Calu3 (cell line): ENCODE data around the gene WWOX. TPM values are rescaled to one million over a fixed set of nuclear protein-coding genes. Genes with fewer than 3 reads are reported as not detected.
A peak's percentile ranks its signal among the peaks of the same experiment; 100 is the strongest.

ENCODE experiments used
- BruUV-seq: library from RNA; stranded (reverse); fragments of 400-500 nt; replicated peaks from 2 replicates; lab custom pipeline; 2021; lab: Mats Ljungman, UMichigan
- CTCF ChIA-PET: fragments of 300-600 bp; sonication (Branson Sonifier 250); formaldehyde crosslinking; loops from one replicate; lab custom pipeline; 2022; ENCODE audit warnings: antibody characterized with exemption; lab: Charles Lee
- DNase-seq: peaks from one replicate; pipeline ENCODE4 v3.0.0; 2022
- H3K27ac Mint-ChIP-seq: one replicate; pipeline ENCODE4 v1.8.0; 2022; ENCODE audit warnings: mixed read lengths; ENCODE audit not compliant: unreplicated experiment
- H3K27me3 Mint-ChIP-seq: one replicate; pipeline ENCODE4 v1.8.0; 2022; ENCODE audit warnings: mixed read lengths; ENCODE audit not compliant: unreplicated experiment
- H3K36me3 Mint-ChIP-seq: one replicate; pipeline ENCODE4 v1.8.0; 2022; ENCODE audit warnings: mild to moderate bottlenecking, moderate library complexity, mixed read lengths; ENCODE audit not compliant: insufficient read depth, unreplicated experiment
- H3K4me1 Mint-ChIP-seq: one replicate; pipeline ENCODE4 v1.8.0; 2022; ENCODE audit warnings: mild to moderate bottlenecking, low read depth, mixed read lengths; ENCODE audit not compliant: unreplicated experiment
- H3K4me3 Mint-ChIP-seq: one replicate; pipeline ENCODE4 v1.8.0; 2022; ENCODE audit warnings: mild to moderate bottlenecking, low read depth, moderate library complexity, mixed read lengths; ENCODE audit not compliant: unreplicated experiment
- H3K9me3 Mint-ChIP-seq: one replicate; pipeline ENCODE4 v1.8.0; 2022; ENCODE audit warnings: low read depth, mixed read lengths; ENCODE audit not compliant: unreplicated experiment
- intact Hi-C: fragments of 100-400 bp; cut with micrococcal nuclease; formaldehyde crosslinking; loops from one replicate; pipeline ENCODE4 v1.10.0; 2022; ENCODE audit not compliant: unreplicated experiment
- total RNA-seq: library from RNA; stranded (reverse); gene quantifications from 2 replicates; pipeline ENCODE4 v1.2.3, GENCODE V29; 2022
- TF ChIP-seq, protein P1 (sequence below): fragments of 200-600 bp; IDR thresholded peaks from one replicate; pipeline ENCODE4 v1.8.0; 2022; ENCODE audit warnings: antibody characterized with exemption; ENCODE audit not compliant: unreplicated experiment

WWOX gene
- total RNA-seq, 1 experiment from 2014 or later, result 33.5 TPM

DNA sequence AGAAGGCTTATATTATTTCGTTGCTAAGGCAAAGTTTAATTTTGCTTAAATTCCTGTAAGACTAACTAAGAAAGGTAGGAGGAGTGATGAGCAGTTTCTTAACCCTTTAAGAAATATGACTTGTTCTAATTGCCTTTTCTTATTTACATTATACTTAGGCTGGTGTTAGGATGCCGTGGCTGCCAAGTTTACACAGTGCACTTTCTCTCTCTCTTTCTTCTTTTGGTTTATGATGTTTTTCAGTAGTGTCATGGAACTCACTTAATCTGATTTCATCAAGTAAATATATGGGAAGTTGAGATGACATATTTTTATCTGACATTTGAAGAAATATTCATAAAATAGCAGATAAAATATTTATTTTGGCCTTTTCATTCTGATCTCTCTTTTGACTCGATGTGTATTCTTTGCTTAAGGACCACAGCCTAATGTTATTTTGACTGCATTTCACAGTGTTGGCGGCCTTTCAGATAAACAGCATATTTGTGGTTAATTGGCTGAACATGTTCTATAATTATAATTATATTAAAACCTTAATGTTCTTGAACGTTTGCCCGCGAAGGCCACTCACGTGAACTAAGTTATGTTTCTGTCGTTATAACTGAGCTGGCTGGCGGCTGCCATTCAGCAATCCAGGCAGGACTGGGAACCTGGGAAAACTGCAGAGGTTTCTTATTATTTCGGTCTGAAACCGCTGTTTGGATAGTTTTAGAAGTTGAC, 191.6 kb downstream of the WWOX start:
- no peak overlapping the region for H3K4me3 Mint-ChIP-seq
- H3K9me3 Mint-ChIP-seq, result peaks cover 2% of the 10 kb centered on the region
- no peak overlapping the region for H3K27ac Mint-ChIP-seq
- peaks cover 27% of the 10 kb centered on the region for H3K4me1 Mint-ChIP-seq
- CTCF ChIA-PET, result no interaction called here
- DNase-seq, result no peak
- TF ChIP-seq, protein P1, sequence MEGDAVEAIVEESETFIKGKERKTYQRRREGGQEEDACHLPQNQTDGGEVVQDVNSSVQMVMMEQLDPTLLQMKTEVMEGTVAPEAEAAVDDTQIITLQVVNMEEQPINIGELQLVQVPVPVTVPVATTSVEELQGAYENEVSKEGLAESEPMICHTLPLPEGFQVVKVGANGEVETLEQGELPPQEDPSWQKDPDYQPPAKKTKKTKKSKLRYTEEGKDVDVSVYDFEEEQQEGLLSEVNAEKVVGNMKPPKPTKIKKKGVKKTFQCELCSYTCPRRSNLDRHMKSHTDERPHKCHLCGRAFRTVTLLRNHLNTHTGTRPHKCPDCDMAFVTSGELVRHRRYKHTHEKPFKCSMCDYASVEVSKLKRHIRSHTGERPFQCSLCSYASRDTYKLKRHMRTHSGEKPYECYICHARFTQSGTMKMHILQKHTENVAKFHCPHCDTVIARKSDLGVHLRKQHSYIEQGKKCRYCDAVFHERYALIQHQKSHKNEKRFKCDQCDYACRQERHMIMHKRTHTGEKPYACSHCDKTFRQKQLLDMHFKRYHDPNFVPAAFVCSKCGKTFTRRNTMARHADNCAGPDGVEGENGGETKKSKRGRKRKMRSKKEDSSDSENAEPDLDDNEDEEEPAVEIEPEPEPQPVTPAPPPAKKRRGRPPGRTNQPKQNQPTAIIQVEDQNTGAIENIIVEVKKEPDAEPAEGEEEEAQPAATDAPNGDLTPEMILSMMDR, result no peak
- H3K27me3 Mint-ChIP-seq, result no peaks in the 10 kb centered on the region
- intact Hi-C loops, result no loop called here
- no peaks in the 10 kb centered on the region for H3K36me3 Mint-ChIP-seq
- no TSS peak for BruUV-seq

DNA sequence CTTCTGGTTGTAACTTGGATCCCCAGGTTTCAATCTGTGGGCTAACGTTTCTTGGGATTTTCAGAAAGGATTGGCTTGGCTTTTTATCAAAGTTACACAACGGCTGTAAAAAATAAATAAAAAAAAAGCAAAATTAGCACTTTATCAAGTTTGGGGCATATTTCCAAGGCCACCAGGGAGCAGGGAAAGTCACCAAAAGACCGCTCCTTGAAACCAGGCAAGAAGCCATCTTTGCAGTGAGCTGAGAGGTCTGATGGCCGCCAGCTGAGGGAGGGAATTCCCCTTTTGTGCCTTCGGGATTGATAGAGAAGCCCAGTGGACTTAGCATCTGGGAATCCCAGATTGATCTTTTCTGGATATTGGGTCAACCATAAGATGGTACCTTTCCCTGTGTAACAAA, 192.2 kb downstream of the WWOX start:
- no peaks in the 10 kb centered on the region for H3K36me3 Mint-ChIP-seq
- BruUV-seq, result no TSS peak
- no peaks in the 10 kb centered on the region for H3K27me3 Mint-ChIP-seq
- H3K27ac Mint-ChIP-seq, result no peak overlapping the region
- no peak for DNase-seq
- CTCF ChIA-PET, result no interaction called here
- peaks cover 2% of the 10 kb centered on the region for H3K9me3 Mint-ChIP-seq
- intact Hi-C loops, result no loop called here
- H3K4me1 Mint-ChIP-seq, result peaks cover 27% of the 10 kb centered on the region
- TF ChIP-seq, protein P1, result no peak
- H3K4me3 Mint-ChIP-seq, result no peak overlapping the region

DNA sequence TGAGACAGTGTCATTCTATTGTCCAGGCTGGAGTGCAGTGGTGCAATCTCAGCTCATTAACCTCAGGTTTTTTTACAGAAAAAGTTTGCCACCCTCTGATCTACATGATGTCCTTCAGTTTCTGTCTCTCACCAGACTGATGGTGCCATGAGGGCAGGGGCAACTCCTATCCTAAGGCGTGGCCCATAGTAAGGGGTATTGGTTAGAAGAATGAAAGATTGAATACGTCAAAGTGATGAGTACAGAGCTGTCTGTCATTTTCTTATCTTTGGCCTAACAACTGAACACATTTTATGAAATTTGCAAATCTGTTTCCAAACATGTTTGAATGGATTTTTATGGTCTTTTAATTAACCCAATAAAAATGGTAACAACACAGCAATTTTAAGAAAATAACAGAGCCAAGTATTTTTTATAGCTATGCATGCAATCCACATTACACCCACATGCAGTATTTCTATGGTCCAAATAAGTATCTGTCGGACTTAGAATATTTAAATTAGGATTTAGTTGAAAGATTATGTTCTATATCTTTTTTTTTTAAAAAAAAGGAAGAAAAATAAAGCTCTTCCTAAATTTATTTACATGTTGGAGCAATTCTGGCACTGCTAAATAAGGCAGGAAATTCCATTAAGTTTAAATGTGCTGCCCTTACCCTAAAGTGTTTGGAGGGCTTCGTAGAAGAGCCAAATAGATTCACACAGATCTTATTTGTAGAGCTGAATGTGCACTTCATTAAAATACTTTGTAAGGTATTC, 192.8 kb downstream of the WWOX start:
- Mint-ChIP-seq H3K9me3 (peaks cover 2% of the 10 kb centered on the region), H3K4me3 (peak overlapping the region; percentile 46), H3K27ac (peak overlapping the region; percentile 71), H3K36me3 (no peaks in the 10 kb centered on the region), H3K27me3 (no peaks in the 10 kb centered on the region), H3K4me1 (peaks cover 27% of the 10 kb centered on the region)
- BruUV-seq, result no TSS peak
- no peak for DNase-seq
- intact Hi-C loops, result no loop called here
- TF ChIP-seq, protein P1, result no peak
- CTCF ChIA-PET, result interaction anchor here (0.6 to 2.0 kb wide), 2 partner anchors 16 to 160 kb away, joined by 4 to 5 read pairs; no protein-coding TSS in a partner anchor

DNA sequence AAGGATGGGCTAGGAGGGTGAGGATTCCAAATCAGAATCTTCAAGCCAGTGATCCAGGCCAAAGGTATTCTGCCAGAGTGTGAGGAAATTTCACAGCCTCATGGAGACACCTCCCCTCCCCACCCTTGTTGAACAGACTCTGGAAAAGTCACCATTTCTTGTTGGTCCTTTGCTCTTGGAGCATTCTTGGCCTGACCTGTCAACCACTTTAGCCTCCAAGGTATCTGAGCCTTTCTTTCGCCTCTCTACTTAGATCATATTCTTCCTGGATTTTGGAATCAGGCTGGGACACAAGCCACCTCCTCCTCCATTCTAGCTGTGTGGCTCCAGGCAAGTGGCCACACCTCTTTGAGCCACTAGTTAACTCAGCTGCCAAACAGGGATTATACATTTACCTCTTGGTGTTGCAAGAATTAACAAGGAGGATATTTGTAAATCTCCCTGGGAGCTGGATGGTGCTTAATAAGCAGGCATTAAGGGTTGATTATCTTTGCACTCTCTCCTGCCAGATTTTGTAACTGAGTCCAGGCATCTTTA, 193.5 kb downstream of the WWOX start:
- intact Hi-C loops, result loop anchor here (1.0 kb wide), 1 partner anchor 51 kb away; no protein-coding TSS in a partner anchor
- Mint-ChIP-seq H3K27me3 (no peaks in the 10 kb centered on the region), H3K4me3 (peak overlapping the region; percentile 46)

More for the DNA sequence above, 193.5 kb downstream of the WWOX start:
- H3K36me3 Mint-ChIP-seq, result no peaks in the 10 kb centered on the region
- BruUV-seq, result no TSS peak
- peak overlapping the region; percentile 71 for H3K27ac Mint-ChIP-seq
- H3K9me3 Mint-ChIP-seq, result peaks cover 4% of the 10 kb centered on the region
- TF ChIP-seq, protein P1, result no peak
- CTCF ChIA-PET, result interaction anchor here (1.0 to 2.0 kb wide), 3 partner anchors 15 to 1347 kb away, joined by 3 to 5 read pairs (median 4); no protein-coding TSS in a partner anchor
- peaks cover 27% of the 10 kb centered on the region for H3K4me1 Mint-ChIP-seq
- peak; percentile 54 for DNase-seq
